ENCODE measurements around the gene MGST3. TPM values are rescaled to one million over a fixed set of nuclear protein-coding genes. Genes with fewer than 3 reads are reported as not detected.
"Not testable (repeated sequence)": the region's sequence is repeated elsewhere in the genome, so short reads cannot be mapped to it uniquely, and the experiment has no call there.

MGST3 gene
- total RNA-seq, 4 donors from 2014 or later: 76.7 to 196 (median 138) TPM

DNA sequence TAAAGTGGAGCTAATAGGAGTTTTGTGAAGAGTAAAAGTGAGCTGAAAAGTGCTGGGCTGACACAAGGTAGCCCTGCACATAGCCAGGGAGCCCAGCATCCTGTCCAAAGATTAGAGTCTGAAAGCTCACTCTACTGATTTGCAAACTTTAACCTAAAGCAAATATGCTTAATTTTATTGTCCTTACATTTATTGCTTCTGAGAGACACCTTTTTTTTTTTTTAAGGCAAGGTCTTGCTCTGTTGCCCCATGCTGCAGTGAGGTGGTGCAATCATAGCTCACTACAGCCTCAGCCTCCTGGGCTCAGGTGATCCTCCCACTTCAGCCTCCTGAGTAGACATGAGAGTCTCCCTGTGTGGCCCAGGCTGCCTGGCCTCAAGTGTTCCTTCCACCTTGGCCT, 16.5 kb downstream of the MGST3 start:
- no peak for DNase-seq
- no peak overlapping the region for H3K27ac ChIP-seq
- no peaks in the 10 kb centered on the region for H3K9me3 ChIP-seq
- no peaks in the 10 kb centered on the region for H3K4me1 ChIP-seq
- intact Hi-C loops (cut with DNase I; ENCODE audit: low total_unique reads): no loop called here
- no peaks in the 10 kb centered on the region for H3K36me3 ChIP-seq
- TF ChIP-seq, protein P1, sequence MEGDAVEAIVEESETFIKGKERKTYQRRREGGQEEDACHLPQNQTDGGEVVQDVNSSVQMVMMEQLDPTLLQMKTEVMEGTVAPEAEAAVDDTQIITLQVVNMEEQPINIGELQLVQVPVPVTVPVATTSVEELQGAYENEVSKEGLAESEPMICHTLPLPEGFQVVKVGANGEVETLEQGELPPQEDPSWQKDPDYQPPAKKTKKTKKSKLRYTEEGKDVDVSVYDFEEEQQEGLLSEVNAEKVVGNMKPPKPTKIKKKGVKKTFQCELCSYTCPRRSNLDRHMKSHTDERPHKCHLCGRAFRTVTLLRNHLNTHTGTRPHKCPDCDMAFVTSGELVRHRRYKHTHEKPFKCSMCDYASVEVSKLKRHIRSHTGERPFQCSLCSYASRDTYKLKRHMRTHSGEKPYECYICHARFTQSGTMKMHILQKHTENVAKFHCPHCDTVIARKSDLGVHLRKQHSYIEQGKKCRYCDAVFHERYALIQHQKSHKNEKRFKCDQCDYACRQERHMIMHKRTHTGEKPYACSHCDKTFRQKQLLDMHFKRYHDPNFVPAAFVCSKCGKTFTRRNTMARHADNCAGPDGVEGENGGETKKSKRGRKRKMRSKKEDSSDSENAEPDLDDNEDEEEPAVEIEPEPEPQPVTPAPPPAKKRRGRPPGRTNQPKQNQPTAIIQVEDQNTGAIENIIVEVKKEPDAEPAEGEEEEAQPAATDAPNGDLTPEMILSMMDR (IDR thresholded peaks at IDR 0.05): no peak
- no peak for TF ChIP-seq POLR2A (IDR thresholded peaks at IDR 0.05)
- no peaks in the 10 kb centered on the region for H3K27me3 ChIP-seq
- H3K4me3 ChIP-seq: no peak overlapping the region

DNA sequence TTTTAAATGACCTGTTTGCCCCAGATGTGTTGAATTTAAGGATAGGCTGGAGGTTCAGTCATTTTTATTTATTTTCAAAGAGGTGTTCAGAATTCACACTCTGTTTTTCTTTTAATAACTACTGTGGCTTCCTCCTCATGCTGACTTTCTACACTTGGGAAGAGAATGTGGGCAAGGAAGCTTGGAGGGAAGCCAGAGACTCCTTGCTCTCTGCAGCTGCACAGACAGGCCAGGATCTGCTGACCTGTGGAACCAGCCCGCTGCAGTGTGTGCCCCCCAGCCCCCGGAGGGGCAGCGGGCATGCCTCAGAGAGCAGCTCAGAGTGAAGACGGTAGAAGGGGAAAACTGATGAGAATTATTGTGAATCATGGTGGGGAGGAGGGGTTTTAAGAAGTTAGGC, 16.9 kb downstream of the MGST3 start:
- no peak overlapping the region for H3K27ac ChIP-seq
- H3K27me3 ChIP-seq: no peaks in the 10 kb centered on the region
- no peak for DNase-seq
- H3K4me3 ChIP-seq: no peak overlapping the region
- no peaks in the 10 kb centered on the region for H3K9me3 ChIP-seq
- TF ChIP-seq, protein P1 (IDR thresholded peaks at IDR 0.05): no peak
- no peak for TF ChIP-seq POLR2A (IDR thresholded peaks at IDR 0.05)
- no peaks in the 10 kb centered on the region for H3K36me3 ChIP-seq
- H3K4me1 ChIP-seq: no peaks in the 10 kb centered on the region
- intact Hi-C loops (cut with DNase I; ENCODE audit: low total_unique reads): no loop called here

DNA sequence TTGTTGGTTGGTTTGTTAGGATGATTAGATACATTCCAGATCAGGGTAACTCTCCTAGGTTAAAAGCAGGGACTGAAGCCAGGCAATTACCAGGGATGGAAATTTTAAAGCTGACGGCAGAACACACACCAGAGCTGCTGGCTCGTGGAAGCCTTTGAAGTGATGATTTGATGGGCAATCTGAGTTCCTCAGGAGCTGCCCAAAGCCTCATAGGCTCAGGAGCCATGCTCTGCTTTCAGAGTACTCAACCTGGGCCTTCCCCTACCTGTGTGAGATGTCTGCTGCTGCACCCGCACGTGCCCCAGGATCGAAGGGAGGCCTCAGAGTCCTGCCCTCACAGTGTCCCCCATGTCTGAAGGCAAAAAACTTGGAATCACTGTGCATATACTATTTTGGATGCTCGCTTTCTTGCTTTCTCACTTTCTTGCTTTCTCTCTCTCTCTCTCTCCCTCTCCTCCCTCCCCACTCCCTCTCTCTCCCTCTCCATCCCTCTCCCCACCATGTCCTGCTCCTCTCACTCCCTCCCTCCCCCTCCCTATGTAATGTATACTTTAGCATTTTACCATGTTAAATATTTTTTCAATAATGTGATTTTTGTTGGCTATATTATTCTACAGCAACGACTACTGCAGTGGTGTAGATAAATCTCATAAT, 18.0 kb downstream of the MGST3 start:
- TF ChIP-seq POLR2A (IDR thresholded peaks at IDR 0.05): no peak
- no peaks in the 10 kb centered on the region for H3K9me3 ChIP-seq
- DNase-seq: no peak
- no peaks in the 10 kb centered on the region for H3K4me1 ChIP-seq
- H3K27ac ChIP-seq: no peak overlapping the region
- no peaks in the 10 kb centered on the region for H3K36me3 ChIP-seq
- no peak overlapping the region for H3K4me3 ChIP-seq
- no peaks in the 10 kb centered on the region for H3K27me3 ChIP-seq
- intact Hi-C loops (cut with DNase I; ENCODE audit: low total_unique reads): no loop called here

DNA sequence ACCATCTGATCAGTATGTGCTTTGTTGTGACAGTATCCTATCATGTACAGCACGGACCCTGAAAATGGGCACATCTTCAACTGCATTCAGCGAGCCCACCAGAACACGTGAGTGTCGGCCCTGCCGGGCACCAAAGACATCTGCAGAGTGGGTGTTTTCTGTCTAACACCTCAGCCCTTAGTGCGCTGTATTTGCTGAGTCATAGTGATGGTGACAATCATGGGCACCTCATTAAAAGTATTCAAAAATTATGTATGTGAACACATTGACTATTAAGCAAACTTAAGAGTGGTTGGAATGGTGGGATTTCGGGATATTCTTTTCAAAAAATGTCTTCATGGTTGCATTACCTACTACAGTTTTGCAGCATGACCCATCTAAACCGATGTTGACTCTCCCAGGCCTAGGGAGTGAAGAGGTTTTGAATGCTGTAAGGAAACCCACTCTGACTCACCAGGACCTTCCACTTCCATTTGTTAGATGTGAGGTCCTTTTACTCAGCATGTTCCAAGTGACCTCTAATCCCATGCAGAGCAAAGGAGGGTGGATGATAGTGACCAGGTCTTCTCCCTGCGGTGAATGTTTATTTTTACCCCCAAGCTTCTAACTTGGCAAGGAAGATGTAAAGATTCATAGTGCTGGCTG, 20.1 kb downstream of the MGST3 start:
- no peaks in the 10 kb centered on the region for H3K9me3 ChIP-seq
- no peak overlapping the region for H3K4me3 ChIP-seq
- H3K36me3 ChIP-seq: no peaks in the 10 kb centered on the region
- intact Hi-C loops (cut with DNase I; ENCODE audit: low total_unique reads): no loop called here
- no peak for DNase-seq
- H3K27me3 ChIP-seq: no peaks in the 10 kb centered on the region
- H3K27ac ChIP-seq: no peak overlapping the region
- TF ChIP-seq POLR2A (IDR thresholded peaks at IDR 0.05): no peak
- TF ChIP-seq, protein P1 (IDR thresholded peaks at IDR 0.05): no peak
- H3K4me1 ChIP-seq: no peaks in the 10 kb centered on the region

DNA sequence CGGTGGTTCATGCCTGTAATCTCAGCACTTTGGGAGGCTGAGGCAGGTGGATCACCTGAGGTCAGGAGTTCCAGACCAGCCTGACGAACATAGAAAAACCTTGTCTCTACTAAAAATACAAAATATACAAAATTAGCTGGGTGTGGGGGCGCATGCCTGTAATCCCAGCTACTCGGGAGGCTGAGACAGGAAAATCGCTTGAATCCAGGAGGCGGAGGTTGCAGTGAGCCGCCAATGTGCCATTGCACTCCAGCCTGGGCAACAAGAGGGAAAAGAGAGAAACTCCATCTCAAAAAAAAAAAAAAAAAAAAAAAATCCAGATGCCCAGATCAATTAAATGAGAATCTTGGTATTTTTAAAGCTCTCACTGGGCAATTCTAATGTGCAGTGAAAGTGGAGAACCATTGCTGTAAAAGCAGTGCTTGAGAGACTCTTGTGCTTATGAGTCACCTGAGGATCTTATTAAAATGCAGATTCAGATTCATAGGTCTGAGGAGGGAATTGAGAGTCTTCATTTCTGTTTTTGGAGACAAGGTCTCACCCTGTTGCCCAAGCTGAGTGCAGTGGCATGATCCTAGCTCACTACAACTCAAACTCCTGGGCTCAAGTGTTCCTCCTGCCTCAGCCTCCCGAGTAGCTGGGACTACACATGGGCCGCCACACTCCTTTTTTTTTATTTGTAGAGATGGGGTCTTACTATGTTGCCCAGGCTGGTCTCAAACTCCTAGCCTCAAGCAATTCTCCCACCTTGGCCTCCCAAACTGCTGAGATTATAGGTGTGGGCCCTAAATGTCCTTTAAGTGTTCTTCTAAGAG, 27.9 kb downstream of the MGST3 start:
- intact Hi-C loops (cut with DNase I; ENCODE audit: low total_unique reads); H3K27ac ChIP-seq; H3K4me1 ChIP-seq; H3K36me3 ChIP-seq; DNase-seq; H3K27me3 ChIP-seq; H3K4me3 ChIP-seq; H3K9me3 ChIP-seq: not testable (repeated sequence)

DNA sequence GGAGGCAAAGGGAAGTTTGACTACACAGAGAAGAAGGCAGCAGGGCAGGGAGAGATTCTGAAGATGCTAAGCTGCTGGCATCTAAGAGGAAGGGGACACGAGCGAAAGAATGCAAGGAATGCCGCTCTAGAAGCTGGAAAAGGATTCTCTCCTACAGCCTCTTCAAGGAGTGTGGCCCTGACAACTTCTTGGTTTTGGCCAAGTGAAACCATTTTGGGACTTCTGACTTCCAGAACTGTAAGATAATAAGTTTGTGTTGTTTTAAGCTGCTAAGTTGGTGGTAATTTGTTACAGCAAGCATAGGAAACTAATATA, 28.5 kb downstream of the MGST3 start:
- H3K27ac ChIP-seq: no peak overlapping the region
- no peaks in the 10 kb centered on the region for H3K4me1 ChIP-seq
- H3K27me3 ChIP-seq: no peaks in the 10 kb centered on the region
- intact Hi-C loops (cut with DNase I; ENCODE audit: low total_unique reads): no loop called here
- no peaks in the 10 kb centered on the region for H3K36me3 ChIP-seq
- no peak for DNase-seq
- TF ChIP-seq, protein P1 (IDR thresholded peaks at IDR 0.05): no peak
- no peak for TF ChIP-seq POLR2A (IDR thresholded peaks at IDR 0.05)
- H3K9me3 ChIP-seq: no peaks in the 10 kb centered on the region
- no peak overlapping the region for H3K4me3 ChIP-seq

All from uterus (tissue), 4 donors.